ENCODE data around the gene ECSCR.
A peak's percentile ranks its signal among the peaks of the same experiment; 100 is the strongest.
"Not testable (repeated sequence)": the region's sequence is repeated elsewhere in the genome, so short reads cannot be mapped to it uniquely, and the experiment has no call there.

ECSCR gene

DNA sequence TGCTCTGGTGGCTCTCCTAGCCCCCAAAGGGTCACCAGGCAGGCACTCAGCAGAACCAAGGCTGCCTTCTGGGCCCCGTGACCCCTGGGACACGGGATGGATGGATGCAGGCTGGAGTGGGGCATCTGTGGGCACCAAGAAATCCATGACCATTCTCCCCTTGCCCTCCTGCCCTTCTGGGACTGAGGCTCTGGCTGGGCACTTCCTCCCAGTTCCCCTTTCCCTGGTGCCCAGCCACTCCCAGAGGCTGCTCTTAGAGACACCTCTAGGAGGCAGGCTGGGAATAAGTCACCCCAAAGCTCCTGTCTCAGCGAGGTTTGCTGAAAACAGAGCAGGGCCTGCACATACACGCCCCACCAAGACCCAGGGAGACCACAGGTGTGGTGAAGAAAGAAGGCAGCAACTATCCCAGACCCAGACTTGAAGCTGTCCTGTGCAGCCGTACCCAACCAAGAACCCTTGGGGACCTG lies 19.1 kb upstream of the ECSCR start:
- Mint-ChIP-seq H3K36me3 (ENCODE audit: low read depth) (peaks cover 35% of the 10 kb centered on the region), H3K27me3 (ENCODE audit: low read depth) (no peaks in the 10 kb centered on the region), H3K4me3 (peak overlapping the region; percentile 93), H3K27ac (peak overlapping the region; percentile 97), H3K9me3 (no peaks in the 10 kb centered on the region), H3K4me1 (ENCODE audit: low read depth) (peaks cover 39% of the 10 kb centered on the region)
- DNase-seq (ENCODE audit: low spot score) = no peak

DNA sequence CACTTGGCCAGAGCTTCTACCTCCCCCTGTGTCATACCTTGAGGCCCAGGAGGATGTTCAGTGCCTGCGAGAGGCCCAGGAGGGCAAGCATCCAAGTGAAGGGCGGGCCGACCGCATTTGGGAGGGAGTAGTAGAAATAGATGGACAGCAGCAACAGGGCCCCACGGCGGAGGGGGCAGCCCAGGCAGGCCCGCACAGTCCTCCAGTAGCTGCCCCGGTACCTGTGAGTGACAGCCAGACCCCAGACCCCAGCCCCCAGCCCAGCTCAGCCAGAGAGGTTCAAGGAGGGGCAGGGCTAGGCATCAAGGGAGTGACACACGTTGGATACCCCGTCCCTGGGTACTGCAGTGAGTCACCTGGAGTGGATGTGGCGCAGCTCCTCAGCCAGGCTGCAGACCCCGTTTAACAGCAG lies 18.6 kb upstream of the ECSCR start:
- H3K36me3 Mint-ChIP-seq (ENCODE audit: low read depth) = peaks cover 39% of the 10 kb centered on the region
- H3K4me3 Mint-ChIP-seq = peak overlapping the region; percentile 93
- H3K4me1 Mint-ChIP-seq (ENCODE audit: low read depth) = peaks cover 39% of the 10 kb centered on the region
- no peaks in the 10 kb centered on the region for H3K9me3 Mint-ChIP-seq
- no peaks in the 10 kb centered on the region for H3K27me3 Mint-ChIP-seq (ENCODE audit: low read depth)
- DNase-seq (ENCODE audit: low spot score) = no peak
- peak overlapping the region; percentile 97 for H3K27ac Mint-ChIP-seq

DNA sequence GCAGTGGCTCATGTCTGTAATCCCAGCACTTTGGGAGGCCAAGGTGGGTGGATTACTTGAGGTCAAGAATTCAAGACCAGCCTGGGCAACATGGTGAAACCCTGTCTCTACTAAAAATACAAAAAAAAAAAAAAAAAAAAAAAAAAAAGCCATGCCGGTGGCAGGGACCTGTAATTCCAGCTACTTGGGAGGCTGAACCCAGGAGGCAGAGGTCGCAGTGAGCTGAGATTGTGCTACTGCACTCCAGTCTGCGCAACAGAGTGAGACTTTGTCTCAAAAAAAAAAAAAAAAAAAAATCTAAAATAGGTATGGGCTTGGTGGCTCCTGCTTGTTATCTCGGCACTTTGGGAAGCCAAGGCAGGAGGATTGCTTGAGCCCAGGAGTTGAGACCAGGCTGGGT lies 17.2 kb upstream of the ECSCR start:
- H3K9me3 Mint-ChIP-seq; H3K4me3 Mint-ChIP-seq; DNase-seq (ENCODE audit: low spot score); H3K27me3 Mint-ChIP-seq (ENCODE audit: low read depth); H3K27ac Mint-ChIP-seq: not testable (repeated sequence)
- Mint-ChIP-seq H3K36me3 (ENCODE audit: low read depth) (peaks cover 50% of the 10 kb centered on the region), H3K4me1 (ENCODE audit: low read depth) (peaks cover 51% of the 10 kb centered on the region)

DNA sequence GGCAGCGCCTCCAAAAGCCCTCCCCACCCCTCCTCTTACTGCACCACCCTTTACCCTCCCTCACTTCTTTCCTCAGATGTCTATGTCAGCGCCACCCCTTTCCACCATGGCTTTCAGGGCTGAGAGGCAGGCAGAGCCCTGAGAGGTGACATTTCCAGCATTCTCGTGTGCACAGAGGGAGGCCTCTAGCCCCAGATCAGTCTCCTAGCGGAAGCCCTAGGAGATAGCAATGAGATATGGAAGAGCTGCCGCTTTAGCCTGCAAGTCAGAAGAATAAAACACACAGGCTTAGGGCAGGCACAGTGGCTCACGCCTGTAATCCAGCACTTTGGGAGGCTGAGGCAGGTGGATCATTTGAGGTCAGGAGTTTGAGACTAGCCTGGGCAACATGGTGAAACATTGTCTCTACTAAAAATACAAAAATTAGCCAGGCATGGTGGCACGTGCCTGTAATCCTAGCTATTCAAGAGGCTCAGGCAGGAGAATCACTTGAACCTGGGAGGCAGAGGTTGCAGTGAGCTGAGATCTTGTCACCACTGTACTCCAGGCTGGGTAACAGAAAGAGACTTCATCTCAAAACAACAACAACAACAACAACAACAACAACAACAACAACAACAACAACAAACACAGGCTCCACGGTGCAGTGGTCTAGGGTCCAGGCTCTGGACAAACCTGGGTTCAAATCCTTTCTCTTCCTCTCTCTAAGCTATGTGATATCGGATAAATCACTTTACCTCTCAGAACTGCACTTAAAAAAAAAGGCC lies 16.3 kb upstream of the ECSCR start:
- peaks cover 60% of the 10 kb centered on the region for H3K4me1 Mint-ChIP-seq (ENCODE audit: low read depth)
- H3K36me3 Mint-ChIP-seq (ENCODE audit: low read depth) = peaks cover 57% of the 10 kb centered on the region
- not testable (repeated sequence) for DNase-seq (ENCODE audit: low spot score); H3K9me3 Mint-ChIP-seq; H3K27me3 Mint-ChIP-seq (ENCODE audit: low read depth)
- H3K4me3 Mint-ChIP-seq = peak overlapping the region; percentile 56
- H3K27ac Mint-ChIP-seq = peak overlapping the region; percentile 72

DNA sequence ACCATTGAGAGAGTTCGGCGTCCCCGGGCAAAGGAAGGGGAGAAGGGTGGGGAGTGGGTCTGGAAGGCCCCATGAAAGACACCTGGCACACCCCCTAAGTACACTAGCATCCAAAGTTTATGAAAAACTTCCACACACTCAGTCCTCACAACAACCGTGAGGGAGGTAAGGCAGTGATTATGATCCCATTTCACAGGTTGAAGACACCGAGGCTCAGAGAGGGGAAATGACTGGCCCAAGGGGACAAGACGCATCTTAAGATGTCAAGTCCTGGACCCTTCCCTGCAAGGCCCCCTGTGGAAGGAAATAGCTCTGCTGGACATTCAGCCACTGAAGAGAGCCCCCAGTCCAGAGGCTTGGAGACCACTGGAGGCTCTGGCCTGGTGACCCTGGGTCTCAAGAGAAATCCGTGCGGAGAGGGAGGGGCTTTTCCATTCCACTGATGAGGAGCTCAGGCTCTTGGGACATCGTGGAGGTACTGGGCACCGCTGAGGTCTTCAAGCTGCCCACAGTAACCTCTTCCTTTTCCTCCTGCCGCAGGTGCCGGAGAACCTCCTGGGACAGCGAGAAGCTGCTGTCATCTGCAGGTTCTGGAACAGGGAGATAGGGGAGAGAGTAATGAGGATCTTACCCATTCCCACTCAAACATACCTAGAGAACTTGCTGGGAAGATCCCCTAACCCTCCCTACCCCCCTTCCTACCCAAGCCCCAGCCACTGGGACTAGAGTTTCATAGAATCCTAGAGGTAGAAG lies 13.5 kb upstream of the ECSCR start:
- peaks cover 72% of the 10 kb centered on the region for H3K4me1 Mint-ChIP-seq (ENCODE audit: low read depth)
- peaks cover 57% of the 10 kb centered on the region for H3K36me3 Mint-ChIP-seq (ENCODE audit: low read depth)
- H3K27ac Mint-ChIP-seq = peak overlapping the region; percentile 91
- no peak for DNase-seq (ENCODE audit: low spot score)
- no peaks in the 10 kb centered on the region for H3K27me3 Mint-ChIP-seq (ENCODE audit: low read depth)
- peak overlapping the region; percentile 82 for H3K4me3 Mint-ChIP-seq
- no peaks in the 10 kb centered on the region for H3K9me3 Mint-ChIP-seq

DNA sequence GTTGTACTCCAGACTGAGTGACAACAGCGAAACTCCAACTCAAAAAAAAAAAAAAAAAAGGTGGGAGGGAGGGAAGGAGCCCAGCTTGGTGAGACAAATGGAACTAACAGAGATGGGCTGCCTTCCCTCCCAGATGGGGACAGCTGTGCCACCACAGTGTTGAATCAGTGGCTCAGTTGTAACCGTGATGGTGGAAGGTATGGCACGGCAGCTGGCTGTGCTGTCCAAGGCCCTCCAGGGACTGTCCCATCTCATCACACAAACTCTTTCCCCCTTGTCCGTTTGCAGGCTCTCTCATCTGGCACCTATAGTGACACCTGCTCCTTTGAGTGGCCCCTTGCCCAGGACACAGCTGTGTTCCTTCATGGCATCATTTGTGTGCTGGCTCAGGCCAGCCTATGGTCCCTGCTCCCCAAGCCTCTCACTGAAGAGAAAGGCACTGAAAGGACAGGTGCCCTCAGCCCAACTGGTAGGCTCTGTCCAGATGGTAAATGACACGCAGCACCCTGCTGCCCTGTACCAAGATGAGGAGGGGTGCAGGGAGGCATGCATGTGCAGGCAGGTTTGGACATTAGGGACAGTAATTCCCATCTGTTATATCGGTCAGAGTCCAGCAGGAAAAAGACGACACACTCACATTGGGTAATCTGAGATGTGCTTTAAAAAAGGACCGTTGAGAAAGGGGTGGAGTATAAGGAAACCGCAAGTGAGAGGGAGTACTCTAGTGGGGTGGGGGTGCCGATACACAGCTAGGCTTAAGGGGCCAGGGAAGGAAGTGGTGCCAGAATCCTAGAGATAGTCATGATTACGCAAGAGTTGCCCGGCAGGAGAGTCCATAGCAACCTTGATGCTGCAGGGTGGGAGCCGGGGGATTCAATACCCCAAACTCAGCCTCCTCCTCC lies 12.6 kb upstream of the ECSCR start:
- Mint-ChIP-seq H3K36me3 (ENCODE audit: low read depth) (peaks cover 48% of the 10 kb centered on the region), H3K4me3 (peak overlapping the region; percentile 82), H3K9me3 (no peaks in the 10 kb centered on the region), H3K27ac (peak overlapping the region; percentile 91), H3K4me1 (ENCODE audit: low read depth) (peaks cover 73% of the 10 kb centered on the region), H3K27me3 (ENCODE audit: low read depth) (no peaks in the 10 kb centered on the region)
- DNase-seq (ENCODE audit: low spot score) = no peak

DNA sequence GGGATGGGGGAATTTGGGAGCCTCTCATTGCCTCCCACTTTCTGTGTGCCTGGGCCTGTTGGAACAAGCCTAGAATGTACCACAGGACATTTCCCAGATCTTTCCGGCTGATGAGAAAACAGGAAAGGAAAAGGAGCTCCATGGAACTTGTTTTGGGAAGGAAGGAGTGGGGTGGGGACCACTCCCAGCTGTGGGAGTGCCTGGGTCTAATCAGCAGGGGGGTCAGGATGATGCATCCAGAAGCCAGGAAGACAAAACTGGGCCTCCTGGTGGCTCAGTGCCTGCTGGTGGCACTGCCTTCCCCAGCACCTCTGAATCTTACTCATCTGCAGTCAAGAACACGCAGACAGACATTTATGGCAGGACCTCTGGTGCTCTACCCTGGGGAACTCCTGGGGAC lies 11.0 kb upstream of the ECSCR start:
- no peaks in the 10 kb centered on the region for H3K27me3 Mint-ChIP-seq (ENCODE audit: low read depth)
- no peak for DNase-seq (ENCODE audit: low spot score)
- peak overlapping the region; percentile 74 for H3K27ac Mint-ChIP-seq
- H3K36me3 Mint-ChIP-seq (ENCODE audit: low read depth) = peaks cover 40% of the 10 kb centered on the region
- H3K4me1 Mint-ChIP-seq (ENCODE audit: low read depth) = peaks cover 77% of the 10 kb centered on the region
- peak overlapping the region; percentile 34 for H3K4me3 Mint-ChIP-seq
- H3K9me3 Mint-ChIP-seq = no peaks in the 10 kb centered on the region

DNA sequence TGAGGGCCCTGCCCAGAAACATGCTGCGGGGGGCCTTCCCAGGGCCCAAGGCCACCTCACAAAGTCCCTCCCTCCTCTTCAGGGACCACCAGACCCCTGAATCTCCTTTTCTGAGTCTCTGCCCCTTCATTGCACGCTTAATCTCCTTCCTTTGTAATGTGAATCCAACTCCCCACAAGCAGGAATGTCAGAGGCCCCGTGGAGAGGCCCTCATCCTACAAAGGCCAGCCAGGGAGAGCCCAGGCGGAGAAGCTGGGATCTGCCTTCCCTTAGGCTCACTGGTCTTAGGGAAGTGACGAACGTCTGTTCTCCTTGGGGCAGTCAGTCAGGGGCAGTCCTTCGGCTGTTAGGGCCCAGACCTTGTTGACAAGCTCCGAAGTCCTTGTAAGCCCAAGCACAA lies 10.6 kb upstream of the ECSCR start:
- no peaks in the 10 kb centered on the region for H3K27me3 Mint-ChIP-seq (ENCODE audit: low read depth)
- no peak overlapping the region for H3K4me3 Mint-ChIP-seq
- peaks cover 77% of the 10 kb centered on the region for H3K4me1 Mint-ChIP-seq (ENCODE audit: low read depth)
- H3K9me3 Mint-ChIP-seq = no peaks in the 10 kb centered on the region
- H3K27ac Mint-ChIP-seq = no peak overlapping the region
- no peak for DNase-seq (ENCODE audit: low spot score)
- H3K36me3 Mint-ChIP-seq (ENCODE audit: low read depth) = peaks cover 35% of the 10 kb centered on the region

DNA sequence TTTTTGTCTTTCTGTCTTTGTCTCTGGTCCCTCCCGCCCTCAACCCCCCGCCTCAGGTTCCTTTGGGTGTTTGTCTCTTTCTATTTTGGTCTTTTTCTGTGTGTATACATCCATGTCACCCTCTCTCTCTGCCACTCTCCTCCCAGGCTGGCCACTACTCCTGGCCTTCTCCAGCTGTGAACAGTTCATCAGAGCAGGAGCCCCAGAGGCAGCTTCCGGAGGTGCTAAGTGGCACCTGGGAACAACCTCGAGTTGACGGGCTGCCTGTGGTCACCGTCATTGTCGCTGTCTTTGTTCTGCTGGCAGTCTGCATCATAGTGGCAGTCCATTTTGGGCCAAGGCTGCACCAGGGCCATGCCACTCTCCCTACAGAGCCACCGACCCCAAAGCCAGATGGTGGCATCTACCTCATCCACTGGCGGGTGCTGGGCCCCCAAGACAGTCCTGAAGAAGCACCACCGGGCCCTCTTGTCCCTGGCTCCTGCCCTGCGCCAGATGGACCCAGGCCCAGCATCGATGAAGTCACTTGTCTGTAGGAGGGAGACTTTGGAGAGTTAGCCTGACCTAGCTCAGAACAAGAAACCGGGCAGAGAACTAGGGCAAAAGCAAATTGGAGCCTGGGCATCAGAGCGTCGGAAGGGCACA lies 10.0 kb upstream of the ECSCR start:
- Mint-ChIP-seq H3K9me3 (no peaks in the 10 kb centered on the region), H3K4me3 (peak overlapping the region; percentile 77), H3K27ac (peak overlapping the region; percentile 90), H3K4me1 (ENCODE audit: low read depth) (peaks cover 71% of the 10 kb centered on the region), H3K36me3 (ENCODE audit: low read depth) (peaks cover 29% of the 10 kb centered on the region), H3K27me3 (ENCODE audit: low read depth) (no peaks in the 10 kb centered on the region)
- no peak for DNase-seq (ENCODE audit: low spot score)

DNA sequence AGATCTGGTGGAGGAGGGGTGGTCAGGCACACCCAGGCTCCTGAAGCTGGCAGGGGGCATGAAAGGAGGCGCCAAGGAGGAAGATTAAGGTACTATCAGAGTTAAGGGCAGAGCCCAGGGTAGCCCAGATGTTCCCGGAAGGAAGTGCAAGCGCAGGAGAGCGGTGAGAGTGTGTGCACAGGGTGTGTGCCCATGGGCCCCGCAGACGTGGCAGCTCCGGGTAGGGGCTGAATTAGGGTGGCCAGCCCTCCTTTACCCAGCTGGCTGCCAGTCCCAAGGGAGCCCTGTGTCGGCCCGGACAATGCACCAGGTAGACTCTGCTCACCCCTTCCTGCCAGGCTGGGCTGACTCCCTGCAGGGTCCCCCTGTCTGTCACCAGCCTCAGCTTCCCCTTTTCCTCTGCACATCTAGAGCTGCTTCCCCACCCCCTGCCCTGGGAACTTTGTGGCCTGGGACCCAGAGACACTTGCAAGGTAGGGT lies 8.3 kb upstream of the ECSCR start, which contains the start of gene SMIM33:
TSS of gene SMIM33 (plus strand) at position 184 of the 480 bp plus-strand sequence. CDS start at position 302, 118 bp downstream.
- peak within 1 kb of the TSS; percentile 90 for H3K27ac Mint-ChIP-seq
- H3K27me3 Mint-ChIP-seq (ENCODE audit: low read depth) = no peaks in the 10 kb centered on the region
- peaks cover 65% of the 10 kb centered on the region for H3K4me1 Mint-ChIP-seq (ENCODE audit: low read depth)
- no peak for DNase-seq (ENCODE audit: low spot score)
- H3K9me3 Mint-ChIP-seq = no peaks in the 10 kb centered on the region
- peaks cover 19% of the 10 kb centered on the region for H3K36me3 Mint-ChIP-seq (ENCODE audit: low read depth)
- H3K4me3 Mint-ChIP-seq = peak within 1 kb of the TSS; percentile 82

DNA sequence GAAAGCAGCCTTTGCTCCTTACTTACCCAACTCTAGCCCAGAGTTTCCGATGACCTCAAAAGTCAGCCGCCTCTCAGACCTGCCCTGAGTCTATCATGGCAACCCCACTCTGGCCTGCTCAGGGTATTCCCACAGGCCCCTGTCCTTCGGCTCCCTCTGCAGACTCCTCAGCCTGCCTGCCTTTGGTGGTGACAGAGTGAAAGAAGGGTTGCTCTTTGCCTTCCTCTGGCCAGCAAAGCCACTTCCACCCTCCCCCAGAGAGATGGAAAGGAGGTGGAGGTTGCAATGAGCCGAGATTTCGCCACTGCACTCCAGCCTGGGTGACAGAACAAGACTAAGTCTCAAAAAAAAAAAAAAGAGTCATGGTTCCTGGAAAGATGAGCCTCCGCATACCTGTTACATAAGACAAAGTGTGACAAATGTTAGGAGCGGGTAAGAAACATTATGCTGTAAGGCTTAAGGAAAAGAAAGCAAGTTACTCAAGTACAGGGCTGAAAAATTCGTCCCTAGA lies 5.9 kb upstream of the ECSCR start:
- Mint-ChIP-seq H3K27me3 (ENCODE audit: low read depth) (no peaks in the 10 kb centered on the region), H3K9me3 (no peaks in the 10 kb centered on the region), H3K4me3 (peak overlapping the region; percentile 45), H3K36me3 (ENCODE audit: low read depth) (peaks cover under 1% of the 10 kb centered on the region), H3K4me1 (ENCODE audit: low read depth) (peaks cover 44% of the 10 kb centered on the region), H3K27ac (peak overlapping the region; percentile 71)
- no peak for DNase-seq (ENCODE audit: low spot score)

DNA sequence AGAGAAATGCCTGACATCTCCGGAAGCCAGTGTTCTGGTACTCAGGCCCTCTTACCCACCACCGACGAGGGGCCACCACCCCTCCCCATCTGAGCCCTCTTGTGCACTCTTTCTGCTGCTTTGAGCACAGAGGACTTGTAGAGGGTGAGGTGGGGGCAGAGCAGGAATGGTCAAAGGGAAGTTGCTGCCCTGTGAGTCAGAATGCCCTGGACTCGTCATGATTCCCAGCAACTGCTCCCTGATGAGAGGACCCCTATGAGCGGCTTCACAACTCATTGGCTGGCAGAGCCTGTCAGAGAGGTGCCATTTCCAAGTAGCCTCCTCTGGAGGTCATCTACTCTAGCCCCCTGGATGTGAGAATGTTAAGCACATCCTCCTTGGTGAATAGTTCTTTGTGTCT lies 845 bp downstream of the ECSCR start:
- Mint-ChIP-seq H3K27ac (peak overlapping the region; percentile 39), H3K9me3 (no peaks in the 10 kb centered on the region), H3K4me1 (ENCODE audit: low read depth) (peaks cover 37% of the 10 kb centered on the region), H3K36me3 (ENCODE audit: low read depth) (no peaks in the 10 kb centered on the region), H3K4me3 (no peak overlapping the region), H3K27me3 (ENCODE audit: low read depth) (no peaks in the 10 kb centered on the region)
- DNase-seq (ENCODE audit: low spot score) = no peak

DNA sequence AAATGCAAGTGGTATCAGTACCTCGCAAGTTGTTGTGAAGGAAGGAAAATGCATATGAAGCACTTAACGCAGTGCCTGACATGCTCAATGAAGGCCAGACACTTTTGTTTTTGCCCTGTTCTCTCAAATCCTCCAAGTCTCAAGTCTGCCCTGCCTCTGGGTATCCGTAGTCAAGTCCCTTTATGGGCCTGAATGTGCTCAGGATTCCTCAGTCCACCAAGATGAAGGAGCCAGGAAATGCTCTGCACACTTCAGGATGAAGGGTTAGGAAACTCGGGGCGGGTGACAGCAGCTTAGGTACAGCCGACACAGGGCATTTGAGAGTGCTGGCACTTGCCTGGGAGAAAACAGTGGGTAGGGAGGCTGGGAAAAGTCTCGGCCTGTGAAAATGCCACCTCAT lies 1.4 kb downstream of the ECSCR start:
- no peak overlapping the region for H3K4me3 Mint-ChIP-seq
- H3K36me3 Mint-ChIP-seq (ENCODE audit: low read depth) = no peaks in the 10 kb centered on the region
- H3K9me3 Mint-ChIP-seq = no peaks in the 10 kb centered on the region
- H3K27ac Mint-ChIP-seq = no peak overlapping the region
- no peaks in the 10 kb centered on the region for H3K27me3 Mint-ChIP-seq (ENCODE audit: low read depth)
- H3K4me1 Mint-ChIP-seq (ENCODE audit: low read depth) = peaks cover 42% of the 10 kb centered on the region
- no peak for DNase-seq (ENCODE audit: low spot score)
